ENCODE results near the gene FRMD4A.

DNA sequence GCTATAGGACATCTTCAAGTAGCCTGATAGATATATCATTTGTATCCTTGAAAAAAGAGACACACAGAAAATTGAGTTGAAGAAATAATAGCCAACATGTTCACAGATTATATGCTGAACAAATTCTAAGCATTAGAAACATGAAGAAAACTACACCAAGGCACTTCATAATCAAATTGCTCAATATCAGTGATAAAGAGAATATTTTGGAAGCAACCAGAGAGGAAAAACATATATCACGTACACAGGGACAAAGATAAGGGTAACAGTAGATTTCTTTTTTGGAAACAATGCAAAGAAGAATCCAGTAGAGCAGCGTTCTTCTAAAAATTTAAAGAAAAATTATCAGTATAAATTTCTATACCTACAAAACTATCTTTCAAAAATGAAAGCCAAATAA, 6.0 kb upstream of the FRMD4A start:
- TF ChIP-seq CTCF (optimal IDR thresholded peaks at IDR 0.05 in 1 of 3, IDR thresholded peaks at IDR 0.05 in 1 of 3, conservative IDR thresholded peaks at IDR 0.05 in 1 of 3; ENCODE audit: extremely low read depth in 1 of 3, insufficient read depth in 2 of 3, low read length in 3 of 3) (no peak), EZH2 (IDR thresholded peaks at IDR 0.05; ENCODE audit: low read length) (no peak)
